Karpas-422 (cell line): Measurements from ENCODE around the gene VSNL1. TPM values are rescaled to one million over a fixed set of nuclear protein-coding genes. Genes with fewer than 3 reads are reported as not detected.

Experiments
- DNase-seq: peaks from one replicate; pipeline ENCODE4 v3.0.0-alpha.2; 2015
- H2AFZ ChIP-seq: fragments of 200-600 bp; sonication (generic); 2 replicates; pipeline ENCODE4 v1.6.1; 2014; ENCODE audit warnings: antibody characterized with exemption, low read length, mixed read lengths
- H3K27ac ChIP-seq: fragments of 200-600 bp; sonication (generic); 2 replicates; pipeline ENCODE4 v1.5.1; 2014; ENCODE audit warnings: mild to moderate bottlenecking, low read length, moderate library complexity
- H3K27me3 ChIP-seq: fragments of 200-600 bp; sonication (generic); 2 replicates; pipeline ENCODE4 v1.6.1; 2014; ENCODE audit warnings: low read length, mixed read lengths
- H3K36me3 ChIP-seq: fragments of 200-600 bp; sonication (generic); 2 replicates; pipeline ENCODE4 v1.6.1; 2014; ENCODE audit warnings: low read length, mixed read lengths; ENCODE audit not compliant: insufficient read depth
- H3K4me1 ChIP-seq: fragments of 200-600 bp; sonication (generic); 2 replicates; pipeline ENCODE4 v1.6.1; 2014; ENCODE audit warnings: mild to moderate bottlenecking, low read length, mixed read lengths
- H3K4me2 ChIP-seq: fragments of 200-600 bp; sonication (generic); 2 replicates; pipeline ENCODE4 v1.6.1; 2014; ENCODE audit warnings: low read length, low read depth, mild to moderate bottlenecking; ENCODE audit not compliant: poor library complexity, severe bottlenecking
- H3K4me3 ChIP-seq: fragments of 200-600 bp; sonication (generic); 2 replicates; pipeline ENCODE4 v1.5.1; 2014; ENCODE audit warnings: mild to moderate bottlenecking, antibody characterized with exemption, low read length, mixed read lengths
- H3K79me2 ChIP-seq: fragments of 200-600 bp; sonication (generic); 2 replicates; pipeline ENCODE4 v1.6.1; 2014; ENCODE audit warnings: mild to moderate bottlenecking, low read length, mixed read lengths
- H3K9ac ChIP-seq: fragments of 200-600 bp; sonication (generic); 2 replicates; pipeline ENCODE4 v1.6.0; 2014; ENCODE audit warnings: low read length
- H3K9me2 ChIP-seq: fragments of 200-600 bp; sonication (generic), shearing (Covaris generic); replicated peaks from 2 replicates; pipeline ENCODE4 v1.6.0; 2014; ENCODE audit warnings: mild to moderate bottlenecking, low read length, moderate library complexity; ENCODE audit not compliant: insufficient read depth
- H3K9me3 ChIP-seq: fragments of 300-700, 200-600 bp; sonication (generic); 2 replicates; pipeline ENCODE4 v1.6.1; 2014; ENCODE audit warnings: low read length, mixed read lengths
- H4K20me1 ChIP-seq: fragments of 200-600 bp; sonication (generic); 2 replicates; pipeline ENCODE4 v1.6.1; 2014; ENCODE audit warnings: mild to moderate bottlenecking, antibody characterized with exemption, low read length, low read depth; ENCODE audit not compliant: insufficient read depth
- total RNA-seq: library from RNA; depleted of rRNA; stranded (reverse); fragments of >200 nt; shearing (Covaris generic); gene quantifications from 2 replicates; pipeline ENCODE4 v1.2.3, GENCODE V29; 2014; ENCODE audit warnings: low replicate concordance

VSNL1 gene
- total RNA-seq, 1 experiment from 2014 or later, result not detected

GRCh38 chr2:17580319-17580715, 39.8 kb downstream of the VSNL1 start:
- Histone ChIP-seq H3K27ac (no peak overlapping the region), H3K36me3 (no peaks in the 10 kb centered on the region), H3K4me1 (no peaks in the 10 kb centered on the region), H3K4me2 (no peak overlapping the region), H2AFZ (no peak overlapping the region), H3K79me2 (no peaks in the 10 kb centered on the region), H4K20me1 (no peaks in the 10 kb centered on the region), H3K9me2 (no peaks in the 10 kb centered on the region), H3K27me3 (no peaks in the 10 kb centered on the region), H3K9me3 (no peaks in the 10 kb centered on the region), H3K4me3 (no peak overlapping the region), H3K9ac (no peak overlapping the region)
- DNase-seq, result no peak

- H3K9me3 ChIP-seq, result no peaks in the 10 kb centered on the region
- no peak overlapping the region for H3K4me2 ChIP-seq
- H4K20me1 ChIP-seq, result no peaks in the 10 kb centered on the region
- H2AFZ ChIP-seq, result no peak overlapping the region
- H3K27me3 ChIP-seq, result no peaks in the 10 kb centered on the region
- no peaks in the 10 kb centered on the region for H3K4me1 ChIP-seq
- no peaks in the 10 kb centered on the region for H3K36me3 ChIP-seq
- no peaks in the 10 kb centered on the region for H3K9me2 ChIP-seq
- no peak overlapping the region for H3K27ac ChIP-seq
- H3K79me2 ChIP-seq, result no peaks in the 10 kb centered on the region
- H3K9ac ChIP-seq, result no peak overlapping the region
- no peak for DNase-seq
- no peak overlapping the region for H3K4me3 ChIP-seq
Measured at GRCh38 chr2:17581831-17582230, 41.3 kb downstream of the VSNL1 start.

GRCh38 chr2:17583166-17583565, 42.7 kb downstream of the VSNL1 start:
- no peaks in the 10 kb centered on the region for H3K79me2 ChIP-seq
- H2AFZ ChIP-seq, result no peak overlapping the region
- H3K4me2 ChIP-seq, result no peak overlapping the region

GRCh38 chr2:17583646-17584045, 43.1 kb downstream of the VSNL1 start:
- Histone ChIP-seq H3K79me2 (no peaks in the 10 kb centered on the region), H3K9me2 (no peaks in the 10 kb centered on the region), H3K27me3 (no peaks in the 10 kb centered on the region), H3K4me1 (no peaks in the 10 kb centered on the region), H4K20me1 (no peaks in the 10 kb centered on the region), H3K4me3 (no peak overlapping the region), H3K36me3 (no peaks in the 10 kb centered on the region), H3K27ac (no peak overlapping the region), H3K4me2 (no peak overlapping the region), H3K9me3 (no peaks in the 10 kb centered on the region), H3K9ac (no peak overlapping the region), H2AFZ (no peak overlapping the region)
- DNase-seq, result no peak

More at GRCh38 chr2:17583166-17583565, 42.7 kb downstream of the VSNL1 start:
- Histone ChIP-seq H3K4me3 (no peak overlapping the region), H3K4me1 (no peaks in the 10 kb centered on the region), H3K36me3 (no peaks in the 10 kb centered on the region), H3K9me3 (no peaks in the 10 kb centered on the region), H3K9me2 (no peaks in the 10 kb centered on the region), H3K27ac (no peak overlapping the region), H3K27me3 (no peaks in the 10 kb centered on the region), H4K20me1 (no peaks in the 10 kb centered on the region), H3K9ac (no peak overlapping the region)
- no peak for DNase-seq

- DNase-seq, result no peak
- H3K79me2 ChIP-seq, result no peaks in the 10 kb centered on the region
- H3K36me3 ChIP-seq, result no peaks in the 10 kb centered on the region
- no peaks in the 10 kb centered on the region for H3K9me2 ChIP-seq
- H3K4me1 ChIP-seq, result no peaks in the 10 kb centered on the region
- H3K9ac ChIP-seq, result no peak overlapping the region
- H4K20me1 ChIP-seq, result no peaks in the 10 kb centered on the region
- H3K4me2 ChIP-seq, result no peak overlapping the region
- H3K9me3 ChIP-seq, result no peaks in the 10 kb centered on the region
- no peak overlapping the region for H3K4me3 ChIP-seq
- H2AFZ ChIP-seq, result no peak overlapping the region
- H3K27me3 ChIP-seq, result no peaks in the 10 kb centered on the region
- H3K27ac ChIP-seq, result no peak overlapping the region
Measured at GRCh38 chr2:17584689-17585088, 44.2 kb downstream of the VSNL1 start.

GRCh38 chr2:17587469-17587868, 47.0 kb downstream of the VSNL1 start:
- H3K4me2 ChIP-seq, result no peak overlapping the region
- no peak for DNase-seq
- no peaks in the 10 kb centered on the region for H3K9me3 ChIP-seq
- H3K9ac ChIP-seq, result no peak overlapping the region
- H2AFZ ChIP-seq, result no peak overlapping the region
- no peaks in the 10 kb centered on the region for H3K9me2 ChIP-seq
- H3K4me3 ChIP-seq, result no peak overlapping the region
- H3K27me3 ChIP-seq, result no peaks in the 10 kb centered on the region
- H3K79me2 ChIP-seq, result no peaks in the 10 kb centered on the region
- H4K20me1 ChIP-seq, result no peaks in the 10 kb centered on the region
- no peaks in the 10 kb centered on the region for H3K36me3 ChIP-seq
- no peak overlapping the region for H3K27ac ChIP-seq
- no peaks in the 10 kb centered on the region for H3K4me1 ChIP-seq

- H3K4me2 ChIP-seq, result no peak overlapping the region
- no peaks in the 10 kb centered on the region for H4K20me1 ChIP-seq
- H3K27ac ChIP-seq, result no peak overlapping the region
- H3K9me3 ChIP-seq, result no peaks in the 10 kb centered on the region
- H3K4me1 ChIP-seq, result no peaks in the 10 kb centered on the region
- no peaks in the 10 kb centered on the region for H3K9me2 ChIP-seq
- H2AFZ ChIP-seq, result no peak overlapping the region
- no peaks in the 10 kb centered on the region for H3K27me3 ChIP-seq
- no peak overlapping the region for H3K9ac ChIP-seq
- DNase-seq, result no peak
- no peaks in the 10 kb centered on the region for H3K79me2 ChIP-seq
- no peaks in the 10 kb centered on the region for H3K36me3 ChIP-seq
- H3K4me3 ChIP-seq, result no peak overlapping the region
Measured at GRCh38 chr2:17588031-17588430, 47.5 kb downstream of the VSNL1 start.

- H3K36me3 ChIP-seq, result no peaks in the 10 kb centered on the region
- no peak overlapping the region for H3K4me3 ChIP-seq
- H3K4me1 ChIP-seq, result no peaks in the 10 kb centered on the region
- H3K9ac ChIP-seq, result no peak overlapping the region
- no peak for DNase-seq
- no peaks in the 10 kb centered on the region for H3K9me2 ChIP-seq
- H4K20me1 ChIP-seq, result no peaks in the 10 kb centered on the region
- no peaks in the 10 kb centered on the region for H3K27me3 ChIP-seq
- no peaks in the 10 kb centered on the region for H3K9me3 ChIP-seq
- H3K79me2 ChIP-seq, result no peaks in the 10 kb centered on the region
- H3K27ac ChIP-seq, result no peak overlapping the region
- no peak overlapping the region for H2AFZ ChIP-seq
- H3K4me2 ChIP-seq, result no peak overlapping the region
Measured at GRCh38 chr2:17589406-17590035, 49.0 kb downstream of the VSNL1 start.
